Body of pancreas (tissue), 4 donors: ENCODE results near the gene GVQW3. TPM values are rescaled to one million over a fixed set of nuclear protein-coding genes. Genes with fewer than 3 reads are reported as not detected.
A peak's percentile ranks its signal among the peaks of the same experiment; 100 is the strongest.

Experiments
- ATAC-seq: fragments of 150-250 bp; one replicate; pipeline ENCODE4 v1.9.1; 2016
- DNase-seq, 4 donors: peaks; one replicate each; pipeline ENCODE4 v3.0.0-alpha.2; 2019
- H3K27ac ChIP-seq, 4 donors: fragments of 200-600 bp; sonication (generic); 1 replicate in 3 of 4; 2 replicates in 1 of 4; pipeline versions ENCODE4 v1.5.1 to v1.6.1; 2016 to 2019; ENCODE audit warnings: mild to moderate bottlenecking in 1 of 4, mixed read lengths in 1 of 4, moderate library complexity in 1 of 4
- H3K27me3 ChIP-seq, 2 donors: fragments of 200-600 bp; sonication (generic); one replicate each; pipeline ENCODE4 v1.6.0; 2016; ENCODE audit warnings: mild to moderate bottlenecking in 1 of 2
- H3K36me3 ChIP-seq, 2 donors: fragments of 200-600 bp; sonication (generic); replicated peaks in 1 of 2; 2 replicates each; pipeline ENCODE4 v1.5.1; 2016; ENCODE audit warnings: low read depth in 2 of 2; ENCODE audit not compliant: insufficient read depth in 1 of 2
- H3K4me1 ChIP-seq: fragments of 200-600 bp; sonication (generic); one replicate; pipeline ENCODE4 v1.6.0; 2016
- H3K4me3 ChIP-seq, 2 donors: fragments of 200-600 bp; sonication (generic); 1 replicate in 1 of 2; 2 replicates in 1 of 2; pipeline ENCODE4 v1.5.1; 2016 to 2019
- H3K9me3 ChIP-seq, 3 donors: fragments of 200-600 bp; sonication (generic); 1 replicate in 2 of 3; 2 replicates in 1 of 3; pipeline ENCODE4 v1.5.1; 2016
- CTCF ChIP-seq, 7 experiments: fragments of 450-650 bp in 4 of 7; fragments of 200-600 bp in 3 of 7; sonication (generic) in 3 of 7; IDR thresholded peaks; one replicate each; pipeline ENCODE4 v1.5.1; 2016 to 2019; ENCODE audit warnings: antibody characterized with exemption in 7 of 7
- POLR2A ChIP-seq, 3 donors: fragments of 450-650 bp; IDR thresholded peaks; one replicate each; pipeline ENCODE4 v1.6.1; 2016; ENCODE audit warnings: antibody characterized with exemption in 3 of 3, mild to moderate bottlenecking in 2 of 3
- whole genome bisulfite sequencing, 2 donors: methylation state at CpG; one replicate each; pipeline ENCODE4 v1.1.5; 2017; 5-methylcytosine and 5-hydroxymethylcytosine counted together
- intact Hi-C: fragments of 100-400 bp; cut with DNase I; formaldehyde crosslinking; loops from one replicate; pipeline ENCODE4 v1.15.1; 2023
- total RNA-seq, 2 donors: library from RNA; depleted of rRNA; stranded (reverse); fragments of >200 nt; gene quantifications; one replicate each; pipeline ENCODE4 v1.1.0, GENCODE V29; 2016

Gene GVQW3
- total RNA-seq, 2 donors from 2014 or later, result 11.2 to 16.2 TPM

- Histone ChIP-seq H3K27me3 (no peaks in the 10 kb centered on the region), H3K4me1 (peaks cover 76% of the 10 kb centered on the region), H3K27ac (peak overlapping the region in 3 of 4 donors; percentile 4 to 92 (median 58)), H3K36me3 (no peaks in the 10 kb centered on the region), H3K9me3 (no peaks in the 10 kb centered on the region), H3K4me3 (no peak overlapping the region)
- TF ChIP-seq POLR2A (IDR thresholded peaks at IDR 0.05) (no peak), CTCF (IDR thresholded peaks at IDR 0.05) (no peak)
- no peak for DNase-seq
- intact Hi-C loops, result no loop called here
- WGBS, 2 donors, result 41 to 42% methylated on average over 7 of the region's 7 CpGs
- ATAC-seq, result no peak
Measured at GRCh38 chr11:76376746-76377558, 4.2 kb upstream of the GVQW3 start.

- intact Hi-C loops, result no loop called here
Measured at GRCh38 chr11:76379807-76380158, 1.3 kb upstream of the GVQW3 start.

GRCh38 chr11:76380159-76380976 is 755 bp upstream of the GVQW3 start:
- H3K9me3 ChIP-seq, result no peaks in the 10 kb centered on the region
- H3K4me3 ChIP-seq, result peak overlapping the region; percentile 63 to 73
- DNase-seq (peak in 2 of 4 donors; percentile 27 to 36), ATAC-seq (no peak)
- 0% methylated on average over 12 to 60 of the region's 85 CpGs for WGBS, 2 donors
- TF ChIP-seq CTCF (IDR thresholded peaks at IDR 0.05), result no peak
- peak in 1 of 3 donors; percentile 24 for TF ChIP-seq POLR2A (IDR thresholded peaks at IDR 0.05)
- H3K36me3 ChIP-seq, result no peaks in the 10 kb centered on the region
- H3K27ac ChIP-seq, result peak overlapping the region; percentile 78 to 93 (median 90)
- peaks cover 80% of the 10 kb centered on the region for H3K4me1 ChIP-seq
- no peaks in the 10 kb centered on the region for H3K27me3 ChIP-seq
- intact Hi-C loops, result no loop called here

More at GRCh38 chr11:76379807-76380158, 1.3 kb upstream of the GVQW3 start:
- Histone ChIP-seq H3K9me3 (no peaks in the 10 kb centered on the region), H3K27ac (peak overlapping the region in 3 of 4 donors; percentile 89 to 93 (median 92)), H3K4me1 (peaks cover 80% of the 10 kb centered on the region), H3K36me3 (no peaks in the 10 kb centered on the region), H3K27me3 (no peaks in the 10 kb centered on the region), H3K4me3 (peak overlapping the region; percentile 63 to 73)
- WGBS, 2 donors, result 7 to 17% methylated on average over 6 of the region's 6 CpGs
- no peak for ATAC-seq
- DNase-seq, result no peak
- no peak for TF ChIP-seq CTCF (IDR thresholded peaks at IDR 0.05)
- no peak for TF ChIP-seq POLR2A (IDR thresholded peaks at IDR 0.05)

GRCh38 chr11:76382209-76382608 is 1.1 kb downstream of the GVQW3 start:
- Histone ChIP-seq H3K27me3 (no peaks in the 10 kb centered on the region), H3K4me3 (peak overlapping the region in 1 of 2 donors; percentile 64), H3K4me1 (peaks cover 78% of the 10 kb centered on the region), H3K27ac (peak overlapping the region in 3 of 4 donors; percentile 89 to 93 (median 92)), H3K36me3 (no peaks in the 10 kb centered on the region), H3K9me3 (no peaks in the 10 kb centered on the region)
- DNase-seq (no peak), ATAC-seq (no peak)
- 29 to 44% methylated on average over 6 of the region's 6 CpGs for WGBS, 2 donors
- TF ChIP-seq POLR2A (IDR thresholded peaks at IDR 0.05), result no peak
- intact Hi-C loops, result no loop called here

- 34 to 48% methylated on average over 5 of the region's 5 CpGs for WGBS, 2 donors
- Histone ChIP-seq H3K4me1 (peaks cover 84% of the 10 kb centered on the region), H3K9me3 (no peaks in the 10 kb centered on the region), H3K27ac (peak overlapping the region; percentile 77 to 93 (median 90)), H3K36me3 (no peaks in the 10 kb centered on the region), H3K4me3 (no peak overlapping the region), H3K27me3 (no peaks in the 10 kb centered on the region)
- DNase-seq (peak; percentile 89 to 94 (median 92)), ATAC-seq (peak; percentile 51)
- TF ChIP-seq POLR2A (IDR thresholded peaks at IDR 0.05), result peak in 1 of 3 donors; percentile 32
- no peak for TF ChIP-seq CTCF (IDR thresholded peaks at IDR 0.05)
- intact Hi-C loops, result no loop called here
Measured at GRCh38 chr11:76385903-76386302, 4.8 kb downstream of the GVQW3 start.
